Activated naive CD4-positive, alpha-beta T cell treated with anti-CD3 and anti-CD28 coated beads, Interleukin-2, amount 50 U/mL, for 72 hours (primary cell): ENCODE results near the gene TFDP2. TPM values are rescaled to one million over a fixed set of nuclear protein-coding genes. Genes with fewer than 3 reads are reported as not detected.
A peak's percentile ranks its signal among the peaks of the same experiment; 100 is the strongest.
"Not testable (repeated sequence)": the region's sequence is repeated elsewhere in the genome, so short reads cannot be mapped to it uniquely, and the experiment has no call there.

Source experiments
- ATAC-seq, 2 donors: fragments of 150-1000 bp; cut with Tn5 transposase; 2 replicates each; pipeline ENCODE4 v1.10.0; 2021; ENCODE audit warnings: mild to moderate bottlenecking in 2 of 2, moderate library complexity in 2 of 2
- DNase-seq, 2 donors: peaks; one replicate each; pipeline ENCODE4 v3.0.0; 2021 to 2022; ENCODE audit warnings: low spot score in 2 of 2
- H3K27ac Mint-ChIP-seq, 2 donors: one replicate each; pipeline ENCODE4 v1.8.0; 2022; ENCODE audit warnings: mild to moderate bottlenecking in 2 of 2, mixed read lengths in 2 of 2
- H3K36me3 Mint-ChIP-seq, 2 donors: one replicate each; pipeline ENCODE4 v1.8.0; 2022; ENCODE audit warnings: mixed read lengths in 2 of 2
- H3K9me3 Mint-ChIP-seq, 2 donors: one replicate each; pipeline ENCODE4 v1.8.0; 2022; ENCODE audit warnings: mixed read lengths in 2 of 2
- total RNA-seq, 2 donors: library from RNA; stranded (reverse); gene quantifications; one replicate each; pipeline ENCODE4 v1.2.3, GENCODE V29; 2022

TFDP2 gene
- total RNA-seq, 2 donors from 2014 or later, result 22.7 to 28.5 TPM

DNA sequence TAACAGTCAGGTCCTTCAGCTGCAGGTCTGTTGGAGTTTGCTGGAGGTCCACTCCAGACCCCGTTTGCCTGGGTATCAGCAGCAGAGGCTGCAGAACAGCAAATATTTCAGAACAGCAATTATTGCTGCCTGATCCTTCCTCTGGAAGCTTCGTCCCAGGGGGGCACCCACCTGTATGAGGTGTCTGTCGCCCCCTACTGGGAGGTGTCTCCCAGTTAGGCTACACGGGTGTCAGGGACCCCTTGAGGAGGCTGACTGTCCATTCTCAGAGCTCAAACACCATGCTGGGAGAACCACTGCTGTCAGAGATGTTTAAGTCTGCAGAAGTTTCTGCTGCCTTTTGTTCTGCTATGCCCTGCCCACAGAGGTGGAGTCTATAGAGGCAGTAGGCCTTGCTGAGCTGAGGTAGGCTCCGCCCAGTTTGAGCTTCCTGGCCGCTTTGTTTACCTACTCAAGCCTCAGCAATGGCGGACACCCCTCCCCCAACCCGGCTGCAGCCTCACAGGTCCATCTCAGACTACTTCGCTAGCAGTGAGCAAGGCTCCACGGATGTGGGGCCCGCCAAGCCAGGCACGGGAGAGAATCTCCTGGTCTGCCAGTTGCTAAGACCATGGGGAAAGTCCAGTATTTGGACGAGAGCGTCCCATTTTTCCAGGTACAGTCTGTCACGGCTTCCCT, 8.6 kb downstream of the TFDP2 start:
- not testable (repeated sequence) for ATAC-seq, H3K36me3 Mint-ChIP-seq, DNase-seq, H3K9me3 Mint-ChIP-seq, H3K27ac Mint-ChIP-seq

DNA sequence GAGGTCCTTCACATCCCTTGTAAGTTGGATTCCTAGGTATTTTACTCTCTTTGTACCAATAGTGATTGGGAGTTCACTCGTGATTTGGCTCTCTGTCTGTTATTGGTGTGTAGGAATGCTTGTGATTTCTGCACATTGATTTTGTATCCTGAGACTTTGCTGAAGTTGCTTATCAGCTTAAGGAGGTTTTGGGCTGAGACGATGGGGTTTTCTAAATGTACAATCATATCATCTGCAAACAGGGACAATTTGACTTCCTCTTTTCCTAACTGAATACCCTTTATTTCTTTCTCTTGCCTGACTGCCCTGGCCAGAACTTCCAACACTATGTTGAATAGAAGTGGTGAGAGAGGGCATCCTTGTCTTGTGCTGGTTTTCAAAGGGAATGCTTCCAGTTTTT, 12.3 kb downstream of the TFDP2 start:
- H3K36me3 Mint-ChIP-seq, ATAC-seq, H3K9me3 Mint-ChIP-seq, DNase-seq, H3K27ac Mint-ChIP-seq: not testable (repeated sequence)

DNA sequence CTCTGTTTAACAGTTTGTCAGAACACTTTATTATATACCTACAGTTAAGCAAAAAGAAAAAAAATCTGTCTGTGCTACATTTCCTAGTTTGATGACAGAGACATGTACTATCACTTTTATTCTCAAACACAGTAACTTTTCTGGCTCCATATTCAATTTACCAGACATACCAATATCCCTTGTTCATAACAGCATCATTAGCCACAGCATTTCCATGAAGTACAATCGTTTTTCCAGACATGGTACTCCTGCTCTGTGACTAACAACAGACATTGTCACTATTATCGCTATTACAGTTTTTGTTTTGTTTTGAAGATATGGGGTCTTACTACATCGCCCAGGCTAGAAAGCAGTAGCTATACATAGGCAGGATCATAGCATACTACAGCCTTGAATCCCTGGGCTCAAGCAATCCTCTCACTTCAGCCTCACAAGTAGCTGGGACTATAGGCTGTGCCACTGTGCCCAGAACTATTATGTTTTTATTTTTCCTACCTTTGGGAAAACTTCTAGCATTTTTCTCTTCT, 14.5 kb downstream of the TFDP2 start:
- no peak for DNase-seq
- Mint-ChIP-seq H3K9me3 (peaks cover 0 to 1% of the 10 kb centered on the region in 2 donors), H3K27ac (no peak overlapping the region), H3K36me3 (peaks cover under 1 to 4% of the 10 kb centered on the region in 2 donors)
- peak in 1 of 2 donors; percentile 18 for ATAC-seq

GRCh38 chr3:142129516-142130171, 19.7 kb downstream of the TFDP2 start:
- Mint-ChIP-seq H3K27ac (no peak overlapping the region), H3K9me3 (no peaks in the 10 kb centered on the region), H3K36me3 (no peaks in the 10 kb centered on the region)
- no peak for DNase-seq
- no peak for ATAC-seq

- no peak for ATAC-seq
- Mint-ChIP-seq H3K36me3 (no peaks in the 10 kb centered on the region), H3K9me3 (no peaks in the 10 kb centered on the region)
These were observed 21.2 kb downstream of the TFDP2 start for GRCh38 chr3:142127941-142128658.

GRCh38 chr3:142124243-142124642, 25.1 kb downstream of the TFDP2 start:
- H3K9me3 Mint-ChIP-seq, result no peaks in the 10 kb centered on the region

More at GRCh38 chr3:142127941-142128658, 21.2 kb downstream of the TFDP2 start:
- no peak overlapping the region for H3K27ac Mint-ChIP-seq
- DNase-seq, result no peak

DNA sequence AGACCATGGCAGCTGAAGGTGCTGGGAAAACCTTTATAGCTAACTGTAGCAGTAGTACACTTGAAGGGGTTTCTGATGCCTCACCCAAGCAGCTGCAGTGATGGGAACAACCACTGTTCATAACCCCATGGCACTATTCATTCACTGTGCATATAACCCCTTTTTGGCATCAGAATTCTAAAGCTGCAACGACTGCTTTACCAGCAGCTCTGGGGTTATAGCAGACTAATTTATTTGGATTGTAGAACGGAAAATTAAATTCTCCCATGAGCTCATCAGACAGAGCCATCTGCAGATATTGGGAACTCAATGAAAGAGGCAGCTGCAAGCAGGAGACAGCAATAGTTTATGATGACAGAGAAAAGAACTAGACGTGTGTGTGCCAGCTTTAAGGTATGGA, 28.6 kb downstream of the TFDP2 start:
- DNase-seq, result no peak
- Mint-ChIP-seq H3K36me3 (no peaks in the 10 kb centered on the region), H3K9me3 (no peaks in the 10 kb centered on the region), H3K27ac (no peak overlapping the region)
- ATAC-seq, result no peak

More at GRCh38 chr3:142124243-142124642, 25.1 kb downstream of the TFDP2 start:
- DNase-seq, result no peak
- ATAC-seq, result no peak
- Mint-ChIP-seq H3K36me3 (no peaks in the 10 kb centered on the region), H3K27ac (no peak overlapping the region)

GRCh38 chr3:142118911-142119310, 30.4 kb downstream of the TFDP2 start:
- ATAC-seq (no peak), DNase-seq (no peak)
- H3K9me3 Mint-ChIP-seq, result no peaks in the 10 kb centered on the region
- no peaks in the 10 kb centered on the region for H3K36me3 Mint-ChIP-seq
- no peak overlapping the region for H3K27ac Mint-ChIP-seq

GRCh38 chr3:142117056-142117851, 32.1 kb downstream of the TFDP2 start:
- H3K9me3 Mint-ChIP-seq, result no peaks in the 10 kb centered on the region
- no peak for DNase-seq
- H3K36me3 Mint-ChIP-seq, result no peaks in the 10 kb centered on the region
- ATAC-seq, result no peak
- no peak overlapping the region for H3K27ac Mint-ChIP-seq

DNA sequence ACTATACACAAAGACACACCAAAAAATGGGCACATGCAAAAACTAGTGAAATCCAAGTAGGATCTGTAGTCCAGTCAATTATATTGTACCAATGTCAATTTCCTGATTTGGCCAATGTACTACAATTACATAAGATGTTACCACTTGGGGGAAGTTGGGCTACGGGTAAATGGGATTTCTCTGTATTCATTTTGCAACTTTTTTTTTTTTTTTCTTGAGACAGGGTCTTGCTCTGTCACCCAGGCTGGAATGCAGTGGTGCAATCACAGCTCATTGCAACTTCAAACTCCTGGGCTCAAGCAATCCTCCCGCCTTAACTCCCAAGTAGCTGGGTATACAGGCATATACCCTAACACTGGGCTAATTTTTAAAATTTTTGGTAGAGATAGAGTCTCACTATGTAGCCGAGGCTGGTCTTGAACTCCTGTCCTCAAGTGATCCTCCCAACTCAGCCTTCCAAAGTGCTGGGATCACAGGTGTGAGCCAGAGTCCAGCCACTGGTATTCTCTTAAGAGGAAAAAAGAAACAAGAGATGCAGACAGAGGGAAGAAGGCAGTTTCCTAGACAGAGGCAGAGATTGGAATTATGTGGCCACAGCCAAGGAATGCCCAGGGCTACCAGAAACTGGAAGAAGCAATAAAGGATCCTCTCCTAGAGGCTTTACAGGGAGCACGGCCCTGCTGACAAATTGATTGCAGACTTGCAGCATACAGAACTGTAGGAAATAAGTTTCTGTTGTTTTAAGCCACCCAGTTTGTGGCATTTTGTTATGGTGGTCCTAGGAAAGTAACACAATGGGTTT, 33.3 kb downstream of the TFDP2 start:
- no peaks in the 10 kb centered on the region for H3K9me3 Mint-ChIP-seq
- no peak for ATAC-seq

GRCh38 chr3:142112601-142113000, 36.7 kb downstream of the TFDP2 start:
- Mint-ChIP-seq H3K36me3 (no peaks in the 10 kb centered on the region), H3K27ac (no peak overlapping the region), H3K9me3 (no peaks in the 10 kb centered on the region)
- DNase-seq (no peak), ATAC-seq (no peak)

More for the DNA sequence above, 33.3 kb downstream of the TFDP2 start:
- Mint-ChIP-seq H3K36me3 (no peaks in the 10 kb centered on the region), H3K27ac (no peak overlapping the region)
- DNase-seq, result no peak

DNA sequence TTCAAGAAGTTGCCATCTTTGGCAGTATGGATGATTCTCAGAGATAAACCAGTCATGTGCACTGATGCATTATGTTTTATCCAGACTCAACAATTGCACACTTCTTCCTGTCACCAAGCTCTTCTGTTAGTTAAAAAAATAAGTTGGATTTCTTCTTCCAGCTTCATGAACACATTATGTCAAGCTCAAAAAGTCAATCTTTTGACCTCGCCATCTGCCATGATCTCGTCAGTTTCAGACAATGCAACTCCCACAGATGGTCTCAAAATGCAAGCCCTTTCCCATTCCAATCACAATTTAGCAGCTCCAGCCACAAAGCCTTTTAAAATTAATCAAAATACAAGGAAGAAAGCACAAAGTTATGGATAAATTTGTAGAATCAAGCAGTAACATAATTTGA, 42.8 kb downstream of the TFDP2 start:
- Mint-ChIP-seq H3K9me3 (no peaks in the 10 kb centered on the region), H3K36me3 (no peaks in the 10 kb centered on the region), H3K27ac (no peak overlapping the region)
- no peak for ATAC-seq
- no peak for DNase-seq

- ATAC-seq (no peak), DNase-seq (no peak)
- Mint-ChIP-seq H3K36me3 (no peaks in the 10 kb centered on the region), H3K9me3 (no peaks in the 10 kb centered on the region), H3K27ac (no peak overlapping the region)
These were observed 43.4 kb downstream of the TFDP2 start for GRCh38 chr3:142105991-142106390.

DNA sequence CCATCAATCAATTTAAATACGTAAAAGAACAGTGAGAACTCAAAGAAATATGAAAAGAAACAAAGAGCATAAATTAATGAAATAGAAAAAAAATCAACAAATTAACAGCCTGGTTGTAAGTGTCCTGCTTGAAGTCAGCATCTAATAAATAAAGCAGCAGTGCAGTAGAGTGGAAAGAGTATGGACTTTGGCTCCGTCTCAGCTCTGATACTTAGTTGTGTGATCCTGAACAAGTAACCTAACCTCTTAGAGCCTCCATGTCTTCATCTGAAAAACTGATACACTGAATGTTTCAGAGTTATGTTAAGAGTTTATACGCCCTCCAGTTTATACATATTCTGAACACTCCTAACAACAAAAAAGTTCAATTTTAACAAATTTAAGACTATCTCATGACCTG, 44.6 kb downstream of the TFDP2 start:
- Mint-ChIP-seq H3K36me3 (no peaks in the 10 kb centered on the region), H3K27ac (no peak overlapping the region), H3K9me3 (no peaks in the 10 kb centered on the region)
- ATAC-seq, result no peak
- DNase-seq, result no peak

- DNase-seq, result no peak
- peak in 1 of 2 donors; percentile 76 for ATAC-seq
- Mint-ChIP-seq H3K36me3 (no peaks in the 10 kb centered on the region), H3K9me3 (no peaks in the 10 kb centered on the region), H3K27ac (no peak overlapping the region)
These were observed 50.4 kb downstream of the TFDP2 start for GRCh38 chr3:142098964-142099363.
